Transverse colon (tissue), 4 donors: ENCODE results near the gene PTMS. TPM values are rescaled to one million over a fixed set of nuclear protein-coding genes. Genes with fewer than 3 reads are reported as not detected.

Source experiments
- DNase-seq: peaks from one replicate; pipeline ENCODE4 v3.0.0-alpha.2; 2019
- H3K27ac ChIP-seq, 4 donors: fragments of 200-600 bp; sonication (generic); 2 replicates each; pipeline ENCODE4 v1.5.1; 2016 to 2018; ENCODE audit warnings: inconsistent platforms in 4 of 4
- H3K27me3 ChIP-seq: fragments of 200-600 bp; sonication (generic); 2 replicates; pipeline ENCODE4 v1.5.1; 2017; ENCODE audit warnings: inconsistent platforms
- H3K36me3 ChIP-seq, 4 donors: fragments of 200-600 bp; sonication (generic); 2 replicates each; pipeline ENCODE4 v1.5.1; 2017 to 2019; ENCODE audit warnings: inconsistent platforms in 4 of 4
- H3K4me1 ChIP-seq, 4 donors: fragments of 200-600 bp; sonication (generic); 2 replicates each; pipeline ENCODE4 v1.5.1; 2017 to 2020; ENCODE audit warnings: inconsistent platforms in 4 of 4
- H3K4me3 ChIP-seq, 4 donors: fragments of 200-600 bp; sonication (generic); 1 replicate in 1 of 4; 2 replicates in 3 of 4; pipeline versions ENCODE4 v1.5.1 to v1.6.1; 2017 to 2019; ENCODE audit warnings: inconsistent platforms in 4 of 4
- H3K9me3 ChIP-seq, 2 donors: fragments of 200-600 bp; sonication (generic); 2 replicates each; pipeline ENCODE4 v1.5.1; 2017 to 2019; ENCODE audit warnings: inconsistent platforms in 2 of 2
- CTCF ChIP-seq, 5 experiments: fragments of 200-600 bp in 3 of 5; fragments of 450-650 bp in 2 of 5; sonication (generic) in 3 of 5; IDR thresholded peaks; 1 replicate in 2 of 5; 2 replicates in 3 of 5; pipeline ENCODE4 v1.5.1; 2016 to 2017; ENCODE audit warnings: antibody characterized with exemption in 5 of 5, inconsistent platforms in 3 of 5, mild to moderate bottlenecking in 2 of 5, moderate library complexity in 1 of 5
- EP300 ChIP-seq: sonication (generic); formaldehyde crosslinking; IDR thresholded peaks from one replicate; pipeline ENCODE4 v1.6.1; 2017; ENCODE audit warnings: antibody characterized with exemption, low read depth
- POLR2A ChIP-seq: fragments of 450-650 bp; IDR thresholded peaks from one replicate; pipeline ENCODE4 v1.6.1; 2016; ENCODE audit warnings: antibody characterized with exemption, mild to moderate bottlenecking, moderate library complexity
- POLR2AphosphoS5 ChIP-seq, 3 donors: sonication (generic); formaldehyde crosslinking; IDR thresholded peaks; one replicate each; pipeline ENCODE4 v1.6.1; 2016; ENCODE audit warnings: antibody characterized with exemption in 3 of 3
- WGBS, 2 donors: methylation state at CpG; one replicate each; pipeline ENCODE4 v1.1.5; 2018; ENCODE audit warnings: low coverage in 1 of 2; 5-methylcytosine and 5-hydroxymethylcytosine counted together
- in situ Hi-C, 4 donors: fragments of 200-750 bp; cut with MboI; loops; one replicate each; pipeline versions ENCODE4 v1.15.0 to v1.15.1; 2017; ENCODE audit warnings: low sequenced_read_pairs in 3 of 4, low pct_ligation_motif_present in 1 of 4, low pct_unique_long_range_greater_than_20kb in 1 of 4
- intact Hi-C: fragments of 100-400 bp; cut with DNase I; formaldehyde crosslinking; loops from one replicate; pipeline ENCODE4 v1.15.1; 2023; ENCODE audit warnings: low total_unique reads
- total RNA-seq, 4 donors: library from RNA; depleted of rRNA; stranded (reverse); fragments of >200 nt; gene quantifications; one replicate each; pipeline ENCODE4 v1.1.0, GENCODE V29; 2016

Gene PTMS
- total RNA-seq, 4 donors from 2014 or later: 64.0 to 124 (median 83.9) TPM

GRCh38 chr12:6748761-6749160 lies 17.4 kb upstream of the PTMS start:
- Histone ChIP-seq H3K9me3 (no peaks in the 10 kb centered on the region), H3K4me1 (peaks cover 8 to 18% (median 11%) of the 10 kb centered on the region in 4 donors), H3K27ac (no peak overlapping the region), H3K36me3 (peaks cover 0 to 43% (median 21%) of the 10 kb centered on the region in 4 donors), H3K4me3 (no peak overlapping the region), H3K27me3 (no peaks in the 10 kb centered on the region)
- TF ChIP-seq POLR2A (no peak), EP300 (no peak), POLR2AphosphoS5 (IDR thresholded peaks at IDR 0.05) (no peak), CTCF (IDR thresholded peaks at IDR 0.05) (no peak)
- intact Hi-C loops: loop anchor here (5.0 kb wide), 1 partner anchor 34 kb away; no protein-coding TSS in a partner anchor
- in situ Hi-C loops: loop anchor here in 3 of 4 donors (10.0 to 25.0 kb wide), 2 partner anchors 76 to 89 kb away; partner anchors contain the start of genes P3H3 (in 3 of the 3), GNB3 (in 2 of the 3) and GPR162 (in 1 of the 3)
- WGBS, 2 donors: 93 to 96% methylated on average over 3 to 23 of the region's 28 CpGs
- DNase-seq: no peak

GRCh38 chr12:6750506-6750905 lies 15.7 kb upstream of the PTMS start:
- intact Hi-C loops (loop anchor here (2.0 kb wide), 1 partner anchor 150 kb away; no protein-coding TSS in a partner anchor), in situ Hi-C loops (no loop called here)
- TF ChIP-seq POLR2AphosphoS5 (IDR thresholded peaks at IDR 0.05): no peak
- TF ChIP-seq EP300: no peak
- TF ChIP-seq CTCF (IDR thresholded peaks at IDR 0.05): no peak
- no peak for TF ChIP-seq POLR2A

GRCh38 chr12:6751767-6752166 lies 14.4 kb upstream of the PTMS start:
- Histone ChIP-seq H3K27me3 (no peaks in the 10 kb centered on the region), H3K4me1 (peaks cover 12 to 22% (median 15%) of the 10 kb centered on the region in 4 donors), H3K36me3 (peaks cover 0 to 43% (median 21%) of the 10 kb centered on the region in 4 donors), H3K27ac (peak overlapping the region; percentile 98 to 99 (median 99)), H3K9me3 (no peaks in the 10 kb centered on the region), H3K4me3 (peak overlapping the region in 2 of 4 donors; percentile 86 to 93)
- no peak for TF ChIP-seq EP300
- no peak for TF ChIP-seq POLR2AphosphoS5 (IDR thresholded peaks at IDR 0.05)
- TF ChIP-seq CTCF (IDR thresholded peaks at IDR 0.05): no peak
- TF ChIP-seq POLR2A: no peak
- in situ Hi-C loops: no loop called here
- DNase-seq: no peak
- intact Hi-C loops: loop anchor here (2.0 kb wide), 1 partner anchor 149 kb away; no protein-coding TSS in a partner anchor
- 86% methylated on average over 4 of the region's 7 CpGs; no CpG with 5 or more reads in 1 of the 2 donors for WGBS, 2 donors

More at GRCh38 chr12:6750506-6750905, 15.7 kb upstream of the PTMS start:
- Histone ChIP-seq H3K4me3 (no peak overlapping the region), H3K4me1 (peaks cover 12 to 22% (median 15%) of the 10 kb centered on the region in 4 donors), H3K27ac (no peak overlapping the region), H3K27me3 (no peaks in the 10 kb centered on the region), H3K9me3 (no peaks in the 10 kb centered on the region), H3K36me3 (peaks cover 0 to 43% (median 21%) of the 10 kb centered on the region in 4 donors)
- 83 to 85% methylated on average over 1 to 4 of the region's 4 CpGs for WGBS, 2 donors
- DNase-seq: no peak

GRCh38 chr12:6752167-6752920 lies 13.8 kb upstream of the PTMS start:
- H3K27me3 ChIP-seq: no peaks in the 10 kb centered on the region
- H3K9me3 ChIP-seq: no peaks in the 10 kb centered on the region
- DNase-seq: peak; percentile 50
- peaks cover 0 to 38% (median 21%) of the 10 kb centered on the region in 4 donors for H3K36me3 ChIP-seq
- TF ChIP-seq POLR2A (no peak), CTCF (IDR thresholded peaks at IDR 0.05) (peak in 3 of 5 experiments; percentile 13 to 19 (median 19))
- 7% methylated on average over 16 of the region's 24 CpGs; no CpG with 5 or more reads in 1 of the 2 donors for WGBS, 2 donors
- in situ Hi-C loops (no loop called here), intact Hi-C loops (no loop called here)
- peak overlapping the region; percentile 98 to 99 (median 99) for H3K27ac ChIP-seq
- peaks cover 12 to 22% (median 15%) of the 10 kb centered on the region in 4 donors for H3K4me1 ChIP-seq
- H3K4me3 ChIP-seq: peak overlapping the region; percentile 78 to 93 (median 84)
